Putamen (tissue), 1 donor: ENCODE measurements around the gene PKN1.
A peak's percentile ranks its signal among the peaks of the same experiment; 100 is the strongest.

Experiments used
- DNase-seq: peaks from one replicate; pipeline ENCODE4 v3.0.0-alpha.2; 2016; ENCODE audit warnings: low spot score

PKN1 gene

DNA sequence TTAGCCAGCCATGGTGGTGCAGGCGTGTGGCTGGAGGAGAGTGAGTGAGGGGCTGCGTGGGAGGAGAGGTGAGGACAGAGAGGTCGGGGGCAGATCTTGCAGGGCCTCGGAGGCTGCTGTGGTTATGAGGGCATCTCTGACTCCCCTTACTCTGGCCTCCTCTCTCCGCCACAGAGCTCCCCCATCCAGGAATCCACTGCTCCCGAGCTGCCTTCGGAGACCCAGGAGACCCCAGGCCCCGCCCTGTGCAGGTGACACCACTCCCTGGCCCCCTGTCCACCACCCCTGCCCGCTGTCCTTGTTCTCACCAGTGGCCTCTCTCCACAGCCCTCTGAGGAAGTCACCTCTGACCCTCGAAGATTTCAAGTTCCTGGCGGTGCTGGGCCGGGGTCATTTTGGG lies 34.3 kb downstream of the PKN1 start:
- no peak for DNase-seq

DNA sequence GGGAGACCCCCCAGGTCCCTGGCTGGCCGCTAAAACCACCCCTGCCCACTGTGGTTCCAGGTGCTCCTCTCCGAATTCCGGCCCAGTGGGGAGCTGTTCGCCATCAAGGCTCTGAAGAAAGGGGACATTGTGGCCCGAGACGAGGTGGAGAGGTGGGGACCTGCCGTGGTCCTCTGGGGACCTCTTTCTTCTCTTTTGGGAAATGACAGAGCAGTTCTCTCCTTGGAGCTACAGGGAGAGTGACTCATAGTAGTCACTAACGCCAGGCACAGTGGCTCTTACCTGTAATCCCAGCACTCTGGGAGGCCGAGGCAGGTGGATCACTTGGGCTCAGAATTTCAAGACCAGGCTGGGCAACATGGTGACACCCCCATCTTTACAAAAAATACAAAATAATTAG lies 34.7 kb downstream of the PKN1 start:
- DNase-seq: no peak

- DNase-seq: no peak
These were observed 37.1 kb downstream of the PKN1 start for GRCh38 chr19:14470031-14470876.

- DNase-seq: no peak
These were observed 38.5 kb downstream of the PKN1 start for GRCh38 chr19:14471436-14472187.

- DNase-seq: peak; percentile 34
These were observed 39.3 kb downstream of the PKN1 start for GRCh38 chr19:14472202-14472938.

DNA sequence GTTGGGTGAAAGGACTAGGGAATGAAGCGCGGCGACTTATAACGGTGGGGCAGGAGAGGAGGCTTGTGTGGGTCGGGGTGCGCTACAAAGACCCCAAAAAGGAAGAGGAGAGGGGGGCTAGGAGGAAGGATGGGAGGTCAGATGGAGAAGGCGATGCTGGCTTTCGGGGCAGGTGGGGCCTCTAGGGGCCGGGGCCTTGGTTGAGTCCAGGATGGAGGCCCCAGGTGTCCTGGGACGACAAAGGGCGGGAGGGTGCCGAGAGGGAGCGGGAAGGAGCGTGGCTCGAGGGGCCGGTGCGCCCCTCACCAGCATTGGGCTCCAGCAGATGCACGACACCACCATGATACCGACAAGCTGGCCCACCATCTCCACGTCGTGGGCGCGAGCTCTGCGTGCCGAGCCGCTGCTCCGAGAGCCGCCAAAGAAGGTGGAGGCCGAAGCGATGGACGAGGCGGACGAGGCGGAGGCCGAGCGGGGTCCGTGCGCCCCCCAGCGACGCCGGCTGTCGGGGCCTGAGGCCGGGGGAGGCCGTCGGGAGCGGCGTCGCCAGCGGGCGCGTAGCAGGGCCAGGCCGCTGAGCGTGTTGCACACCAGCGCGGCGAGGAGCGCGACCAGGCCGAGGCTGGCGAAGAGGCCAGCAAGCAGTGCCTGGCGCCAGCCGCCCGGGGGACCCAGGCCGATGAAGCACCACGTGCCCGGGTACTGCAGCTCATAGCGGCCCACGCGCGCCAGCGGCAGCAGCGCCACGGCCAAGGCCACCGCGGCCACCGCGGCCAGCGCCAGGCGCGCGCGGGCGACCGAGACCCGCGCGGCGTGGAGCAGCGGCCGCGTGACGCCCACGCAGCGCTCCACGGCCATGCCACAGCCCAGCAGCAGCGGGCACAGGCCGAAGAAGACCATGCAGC lies 40.2 kb downstream of the PKN1 start:
- no peak for DNase-seq

DNA sequence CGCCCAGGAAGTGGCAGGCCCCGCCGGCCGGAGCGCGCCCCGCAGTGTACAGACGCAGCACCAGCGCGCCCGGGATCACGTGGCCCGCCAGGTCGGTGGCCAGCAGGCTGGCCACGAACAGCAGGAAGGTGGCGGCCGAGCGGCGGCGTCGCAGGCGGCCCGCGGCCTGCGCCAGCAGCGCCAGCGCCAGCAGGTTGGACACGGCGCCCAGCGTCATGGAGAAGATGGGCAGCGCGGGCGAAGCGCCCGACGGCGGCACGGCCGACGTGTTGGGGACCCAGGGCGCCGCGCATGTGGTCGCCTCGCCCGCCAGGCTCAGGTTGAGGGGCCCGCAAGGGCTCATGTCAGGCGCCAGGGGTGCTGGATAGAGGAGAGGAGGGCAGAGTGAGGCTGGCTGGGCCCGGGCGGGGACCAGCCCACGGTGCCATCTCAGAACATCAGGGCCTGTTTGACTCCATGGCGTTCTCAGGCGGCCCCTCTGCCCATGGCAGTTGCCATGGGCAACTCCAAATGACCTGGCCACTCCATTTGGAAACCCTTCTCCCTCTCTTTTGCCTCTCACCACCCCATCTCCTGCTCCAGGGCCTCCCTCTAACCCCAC lies 41.0 kb downstream of the PKN1 start:
- DNase-seq: no peak

DNA sequence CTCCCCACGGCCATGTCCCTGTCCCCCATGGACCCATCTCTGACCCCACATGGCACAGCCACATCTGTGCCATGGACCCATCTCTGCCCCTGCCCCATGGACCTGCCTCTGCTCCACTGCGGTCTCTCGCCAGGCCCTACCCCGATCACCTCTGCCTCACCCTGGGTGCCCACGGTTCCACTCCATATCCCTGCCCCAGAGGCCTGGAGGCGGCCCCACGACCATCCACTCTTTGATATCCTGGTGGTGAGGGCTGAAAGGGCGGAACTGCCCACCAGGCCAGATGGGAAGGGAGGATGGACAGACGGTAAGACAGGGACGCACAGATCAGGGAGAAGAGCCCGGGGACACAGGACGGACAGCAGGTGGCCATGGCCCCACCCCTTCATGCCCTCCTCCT lies 41.7 kb downstream of the PKN1 start:
- no peak for DNase-seq

- DNase-seq: no peak
These were observed 42.4 kb downstream of the PKN1 start, which contains the start of gene PTGER1 for GRCh38 chr19:14475251-14476073. Gene PTGER1, minus strand, starts transcription at chr19:14475354. Its CDS starts 1,034 bp downstream, at chr19:14474320.

- DNase-seq: no peak
These were observed 43.2 kb downstream of the PKN1 start for GRCh38 chr19:14476327-14476672.

DNA sequence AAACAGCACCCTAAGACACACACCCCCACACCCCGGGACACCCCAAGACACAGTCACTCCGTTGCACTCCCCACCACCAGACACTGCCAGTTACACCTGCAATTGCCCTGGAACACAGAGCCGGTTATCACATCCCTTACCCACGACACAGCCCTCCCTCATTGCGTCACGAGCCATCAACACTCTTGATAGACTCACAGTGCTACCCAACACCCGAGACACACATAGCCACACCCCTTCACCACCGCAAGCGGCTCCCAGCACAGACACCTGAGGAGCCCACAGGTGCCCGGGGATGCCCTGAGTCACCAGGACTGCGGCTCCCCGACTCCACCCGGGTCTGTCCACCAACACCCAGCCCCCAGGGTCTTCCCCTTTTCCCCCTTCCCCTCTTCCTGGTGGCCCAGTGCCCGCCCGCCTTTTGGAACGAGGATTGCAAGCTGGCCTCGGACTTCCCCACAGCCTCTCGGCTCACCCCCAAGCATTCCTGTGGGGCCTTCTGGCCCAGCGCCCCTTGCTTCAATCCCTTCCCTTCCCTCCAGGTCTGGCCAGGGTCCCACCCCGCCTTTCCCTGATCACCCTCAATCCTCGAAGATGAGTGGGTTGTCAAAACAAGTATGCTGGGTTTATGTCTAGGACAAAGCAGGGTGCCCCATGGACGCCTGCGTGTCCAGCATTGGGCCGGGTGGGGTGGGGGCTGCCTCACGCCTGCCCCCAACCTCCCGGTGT lies 43.7 kb downstream of the PKN1 start:
- no peak for DNase-seq

- no peak for DNase-seq
These were observed 44.5 kb downstream of the PKN1 start for GRCh38 chr19:14477418-14478112.

DNA sequence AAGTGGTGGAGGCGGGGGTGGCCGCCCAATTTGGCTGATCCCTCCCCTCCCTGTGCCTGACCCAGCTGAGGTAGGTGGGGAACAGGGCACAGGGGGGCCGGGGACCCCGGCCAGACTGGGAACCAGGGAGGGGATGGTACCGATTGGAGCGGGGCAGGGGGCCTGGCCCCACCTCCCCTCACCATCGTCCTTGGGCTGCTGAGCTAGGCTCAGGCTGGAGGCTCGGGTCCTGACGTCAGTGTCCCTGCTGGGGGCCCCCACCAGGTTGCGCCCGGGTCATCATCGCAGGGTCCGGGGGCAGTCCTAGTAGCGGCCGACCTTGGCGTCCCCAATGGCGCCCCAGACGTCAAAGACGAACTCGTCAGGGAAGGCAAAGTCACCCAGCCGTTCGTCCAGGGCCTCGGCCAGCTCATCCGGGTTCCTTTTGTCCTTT lies 45.0 kb downstream of the PKN1 start:
- DNase-seq: no peak

- no peak for DNase-seq
These were observed 46.3 kb downstream of the PKN1 start for GRCh38 chr19:14479309-14479974.

DNA sequence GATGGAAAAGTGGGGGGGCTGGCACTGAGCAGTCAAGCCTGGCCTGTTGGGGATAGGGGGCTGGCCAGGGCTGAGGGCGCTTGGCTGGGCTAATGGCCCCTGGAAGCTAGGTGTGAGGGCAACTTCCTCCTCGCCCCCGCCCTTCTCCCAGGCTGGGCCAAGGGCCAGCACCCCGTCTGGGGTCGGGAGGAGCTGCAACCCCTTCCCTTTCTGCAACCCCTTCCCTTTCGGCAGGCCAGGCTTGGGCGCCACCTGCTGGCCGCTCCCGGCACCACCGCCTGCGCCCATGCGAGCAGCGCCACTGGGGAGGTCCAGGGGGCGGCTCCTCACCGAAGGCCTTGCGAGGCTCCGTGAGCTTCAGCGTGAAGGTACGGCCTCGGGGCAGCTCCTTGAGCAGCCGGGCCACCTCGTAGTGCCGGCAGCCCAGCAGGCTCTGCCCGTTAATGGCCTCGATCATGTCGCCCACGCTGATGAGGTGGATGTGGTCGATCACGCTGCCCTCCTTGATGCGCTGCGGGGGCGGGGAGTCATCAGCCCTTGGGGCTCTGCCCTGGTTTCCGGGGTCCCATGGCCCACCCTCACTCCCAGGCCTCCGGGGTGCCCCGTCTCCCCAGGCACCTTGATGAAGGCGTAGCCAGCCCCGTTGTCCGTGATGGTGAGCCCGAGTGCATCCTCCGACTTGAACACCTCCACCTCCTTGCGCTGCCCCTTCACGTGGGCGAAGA lies 47.0 kb downstream of the PKN1 start:
- no peak for DNase-seq

DNA sequence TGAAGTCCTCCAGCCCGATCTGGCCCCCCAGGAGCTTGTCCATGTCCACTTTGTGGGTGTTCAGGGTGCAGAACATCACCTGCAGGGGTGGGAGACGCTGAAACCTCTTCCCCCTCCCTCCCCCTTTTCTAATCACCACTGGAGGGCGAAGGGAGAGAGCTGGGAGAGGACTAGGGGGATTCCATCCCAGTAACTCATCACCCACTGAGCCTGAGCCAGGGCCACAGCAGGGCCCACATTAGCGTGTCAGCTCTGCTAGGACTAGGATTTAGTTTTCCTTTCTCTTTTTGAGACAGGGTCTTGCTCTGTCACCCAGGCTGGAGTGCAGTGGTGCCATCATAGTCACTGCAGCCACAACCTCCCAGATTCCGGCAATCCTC lies 47.6 kb downstream of the PKN1 start:
- no peak for DNase-seq

- DNase-seq: no peak
These were observed 49.3 kb downstream of the PKN1 start for GRCh38 chr19:14482172-14482941.
